ENCODE results near the gene SLC4A11. TPM values are rescaled to one million over a fixed set of nuclear protein-coding genes. Genes with fewer than 3 reads are reported as not detected.
A peak's percentile ranks its signal among the peaks of the same experiment; 100 is the strongest.

SLC4A11 gene
- total RNA-seq, 2 experiments from 2014 or later = 1.8 to 2.8 TPM

DNA sequence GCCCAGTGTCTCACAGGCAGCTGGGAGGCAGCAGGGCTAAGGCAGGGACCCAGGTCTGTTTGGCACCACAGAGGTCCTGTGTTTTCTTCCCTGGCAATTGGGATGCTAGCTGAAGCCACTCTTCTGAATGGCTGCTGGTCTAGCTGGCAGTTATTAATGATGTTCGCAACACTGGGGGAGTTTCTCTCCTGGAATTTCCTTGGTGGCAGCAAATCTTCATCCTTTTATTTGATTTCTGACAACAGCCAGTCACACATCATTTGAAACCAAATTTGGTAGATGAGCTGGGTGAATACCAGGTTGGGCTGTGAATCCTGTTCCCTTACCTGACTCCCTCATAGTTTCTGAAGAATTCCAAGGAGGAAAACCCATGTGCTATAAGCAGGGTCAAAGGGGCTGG is 40.8 kb upstream of the SLC4A11 start:
- Mint-ChIP-seq H3K27me3 (no peaks in the 10 kb centered on the region), H3K4me3 (no peak overlapping the region), H3K27ac (no peak overlapping the region), H3K36me3 (ENCODE audit: low read depth) (no peaks in the 10 kb centered on the region), H3K4me1 (ENCODE audit: low read depth) (peaks cover 4% of the 10 kb centered on the region), H3K9me3 (no peaks in the 10 kb centered on the region)
- ATAC-seq = no peak
- TF ChIP-seq, protein P1, sequence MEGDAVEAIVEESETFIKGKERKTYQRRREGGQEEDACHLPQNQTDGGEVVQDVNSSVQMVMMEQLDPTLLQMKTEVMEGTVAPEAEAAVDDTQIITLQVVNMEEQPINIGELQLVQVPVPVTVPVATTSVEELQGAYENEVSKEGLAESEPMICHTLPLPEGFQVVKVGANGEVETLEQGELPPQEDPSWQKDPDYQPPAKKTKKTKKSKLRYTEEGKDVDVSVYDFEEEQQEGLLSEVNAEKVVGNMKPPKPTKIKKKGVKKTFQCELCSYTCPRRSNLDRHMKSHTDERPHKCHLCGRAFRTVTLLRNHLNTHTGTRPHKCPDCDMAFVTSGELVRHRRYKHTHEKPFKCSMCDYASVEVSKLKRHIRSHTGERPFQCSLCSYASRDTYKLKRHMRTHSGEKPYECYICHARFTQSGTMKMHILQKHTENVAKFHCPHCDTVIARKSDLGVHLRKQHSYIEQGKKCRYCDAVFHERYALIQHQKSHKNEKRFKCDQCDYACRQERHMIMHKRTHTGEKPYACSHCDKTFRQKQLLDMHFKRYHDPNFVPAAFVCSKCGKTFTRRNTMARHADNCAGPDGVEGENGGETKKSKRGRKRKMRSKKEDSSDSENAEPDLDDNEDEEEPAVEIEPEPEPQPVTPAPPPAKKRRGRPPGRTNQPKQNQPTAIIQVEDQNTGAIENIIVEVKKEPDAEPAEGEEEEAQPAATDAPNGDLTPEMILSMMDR (IDR thresholded peaks at IDR 0.05) = no peak
- ChIA-PET CTCF (interaction anchor here (1.6 kb wide), 1 partner anchor 61 kb away, joined by 4 read pairs; no protein-coding TSS in a partner anchor), POLR2A (no interaction called here)
- no peak for DNase-seq
- intact Hi-C loops (cut with micrococcal nuclease) = no loop called here

- ChIA-PET CTCF (interaction anchor here (0.6 to 2.3 kb wide), 6 partner anchors 8 to 646 kb away, joined by 3 to 9 read pairs (median 4); no protein-coding TSS in a partner anchor), POLR2A (no interaction called here)
- Mint-ChIP-seq H3K4me1 (ENCODE audit: low read depth) (peaks cover 4% of the 10 kb centered on the region), H3K9me3 (no peaks in the 10 kb centered on the region), H3K36me3 (ENCODE audit: low read depth) (no peaks in the 10 kb centered on the region), H3K4me3 (no peak overlapping the region), H3K27me3 (no peaks in the 10 kb centered on the region), H3K27ac (no peak overlapping the region)
- ATAC-seq (no peak), DNase-seq (no peak)
- TF ChIP-seq, protein P1 (IDR thresholded peaks at IDR 0.05) = no peak
- intact Hi-C loops (cut with micrococcal nuclease) = no loop called here
Observed at GRCh38 chr20:3277686-3278465, 38.9 kb upstream of the SLC4A11 start.

DNA sequence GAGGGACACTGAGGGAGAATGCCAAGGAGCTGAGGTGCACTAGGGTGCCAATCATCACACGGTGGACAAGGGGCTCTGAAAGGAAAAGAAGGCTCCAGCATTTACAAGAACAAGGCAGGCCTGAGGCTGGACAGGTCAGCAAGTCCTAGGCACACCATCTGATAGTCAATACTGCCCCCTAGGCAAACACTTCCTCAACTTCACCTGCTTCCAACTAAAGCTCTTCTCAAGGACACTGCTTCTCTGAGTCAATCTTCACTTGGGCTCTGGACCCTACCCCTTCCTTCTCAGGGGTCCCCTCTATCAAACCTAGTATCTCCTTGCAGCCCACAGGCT is 37.7 kb upstream of the SLC4A11 start:
- H3K4me1 Mint-ChIP-seq (ENCODE audit: low read depth) = peaks cover 4% of the 10 kb centered on the region
- TF ChIP-seq, protein P1 (IDR thresholded peaks at IDR 0.05) = no peak
- intact Hi-C loops (cut with micrococcal nuclease) = no loop called here
- ChIA-PET POLR2A (no interaction called here), CTCF (interaction anchor here (0.6 to 2.3 kb wide), 6 partner anchors 10 to 58 kb away, joined by 3 to 9 read pairs (median 5); no protein-coding TSS in a partner anchor)
- no peak overlapping the region for H3K4me3 Mint-ChIP-seq
- no peaks in the 10 kb centered on the region for H3K36me3 Mint-ChIP-seq (ENCODE audit: low read depth)
- ATAC-seq (peak; percentile 30), DNase-seq (peak; percentile 16)
- no peaks in the 10 kb centered on the region for H3K27me3 Mint-ChIP-seq
- no peaks in the 10 kb centered on the region for H3K9me3 Mint-ChIP-seq
- no peak overlapping the region for H3K27ac Mint-ChIP-seq

GRCh38 chr20:3275966-3276679 is 37.1 kb upstream of the SLC4A11 start:
- intact Hi-C loops (cut with micrococcal nuclease) = no loop called here
- H3K9me3 Mint-ChIP-seq = no peaks in the 10 kb centered on the region
- H3K27me3 Mint-ChIP-seq = no peaks in the 10 kb centered on the region
- CTCF ChIA-PET = interaction anchor here (1.0 to 1.6 kb wide), 3 partner anchors 10 to 57 kb away, joined by 5 read pairs; no protein-coding TSS in a partner anchor
- H3K36me3 Mint-ChIP-seq (ENCODE audit: low read depth) = no peaks in the 10 kb centered on the region
- no peak for ATAC-seq
- H3K4me3 Mint-ChIP-seq = no peak overlapping the region
- TF ChIP-seq, protein P1 (IDR thresholded peaks at IDR 0.05) = no peak
- DNase-seq = no peak
- H3K27ac Mint-ChIP-seq = no peak overlapping the region
- no peaks in the 10 kb centered on the region for H3K4me1 Mint-ChIP-seq (ENCODE audit: low read depth)
- POLR2A ChIA-PET = no interaction called here
